ENCODE results near the gene TINCR.

DNA sequence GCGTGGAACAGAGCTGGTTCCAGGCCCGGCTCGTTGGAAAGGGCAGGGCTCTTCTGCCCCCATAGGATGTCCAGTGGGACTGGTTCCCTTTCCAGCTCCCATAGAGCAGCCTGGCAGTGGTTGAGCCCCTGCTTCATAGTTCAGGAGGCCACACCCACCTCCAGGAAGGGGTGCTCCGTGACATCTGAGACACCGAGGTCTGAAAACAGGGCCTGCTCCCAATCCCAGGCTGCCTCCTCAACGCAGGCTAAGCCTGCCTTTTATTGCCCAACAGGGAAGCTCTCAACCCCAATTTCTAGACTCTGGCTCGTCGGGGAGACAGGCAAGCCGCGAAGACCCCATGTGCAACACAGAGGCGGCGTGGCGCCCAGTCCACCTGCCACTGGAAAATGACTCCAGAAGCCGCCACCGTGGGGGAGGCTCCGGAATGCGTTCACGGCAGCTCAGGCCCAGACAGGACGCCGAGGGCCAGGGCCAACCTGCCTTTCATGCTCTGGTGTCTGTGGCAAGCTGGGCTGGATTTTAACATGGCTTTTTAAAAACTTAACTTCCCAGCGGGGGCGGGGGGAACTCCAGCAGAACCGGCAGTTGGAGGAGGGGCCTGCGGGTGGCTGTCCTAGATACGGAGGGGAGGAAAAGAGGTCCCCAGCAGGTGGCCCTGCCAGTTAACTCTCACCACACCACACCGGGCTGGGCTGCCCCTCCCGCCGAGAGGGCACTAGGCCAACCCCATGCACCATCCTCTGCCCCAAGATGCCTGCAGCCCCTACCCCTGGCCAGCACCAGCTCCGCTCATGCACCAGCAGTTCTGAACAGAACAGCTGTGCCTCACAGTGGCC lies 17.9 kb upstream of the TINCR start:
- TF ChIP-seq, protein P1, sequence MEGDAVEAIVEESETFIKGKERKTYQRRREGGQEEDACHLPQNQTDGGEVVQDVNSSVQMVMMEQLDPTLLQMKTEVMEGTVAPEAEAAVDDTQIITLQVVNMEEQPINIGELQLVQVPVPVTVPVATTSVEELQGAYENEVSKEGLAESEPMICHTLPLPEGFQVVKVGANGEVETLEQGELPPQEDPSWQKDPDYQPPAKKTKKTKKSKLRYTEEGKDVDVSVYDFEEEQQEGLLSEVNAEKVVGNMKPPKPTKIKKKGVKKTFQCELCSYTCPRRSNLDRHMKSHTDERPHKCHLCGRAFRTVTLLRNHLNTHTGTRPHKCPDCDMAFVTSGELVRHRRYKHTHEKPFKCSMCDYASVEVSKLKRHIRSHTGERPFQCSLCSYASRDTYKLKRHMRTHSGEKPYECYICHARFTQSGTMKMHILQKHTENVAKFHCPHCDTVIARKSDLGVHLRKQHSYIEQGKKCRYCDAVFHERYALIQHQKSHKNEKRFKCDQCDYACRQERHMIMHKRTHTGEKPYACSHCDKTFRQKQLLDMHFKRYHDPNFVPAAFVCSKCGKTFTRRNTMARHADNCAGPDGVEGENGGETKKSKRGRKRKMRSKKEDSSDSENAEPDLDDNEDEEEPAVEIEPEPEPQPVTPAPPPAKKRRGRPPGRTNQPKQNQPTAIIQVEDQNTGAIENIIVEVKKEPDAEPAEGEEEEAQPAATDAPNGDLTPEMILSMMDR (IDR thresholded peaks at IDR 0.05) = no peak
- no peak for TF ChIP-seq POLR2A (IDR thresholded peaks at IDR 0.05)

All from lower leg skin (tissue), 3 donors.